ENCODE results near the gene LIPA. TPM values are rescaled to one million over a fixed set of nuclear protein-coding genes. Genes with fewer than 3 reads are reported as not detected.

The LIPA gene
- total RNA-seq, 2 experiments from 2014 or later: 8.9 to 19.4 TPM

GRCh38 chr10:89245802-89246201, 5.8 kb downstream of the LIPA start:
- POLR2A ChIA-PET: no interaction called here
- Histone ChIP-seq H4K20me1 (ENCODE audit: insufficient read depth, low read length) (no peaks in the 10 kb centered on the region), H3K4me2 (ENCODE audit: low read length) (no peak overlapping the region), H3K36me3 (ENCODE audit: insufficient read depth, low read length) (no peaks in the 10 kb centered on the region), H2AFZ (ENCODE audit: low read length) (no peak overlapping the region), H3K4me1 (ENCODE audit: insufficient read depth, low read length, poor library complexity, severe bottlenecking) (peaks cover 21% of the 10 kb centered on the region), H3K9me2 (ENCODE audit: insufficient read depth, low read length) (no peaks in the 10 kb centered on the region), H3K27ac (ENCODE audit: low read depth, low read length, poor library complexity, severe bottlenecking) (no peak overlapping the region), H3K79me2 (ENCODE audit: insufficient read depth, low read depth, low read length) (no peaks in the 10 kb centered on the region), H3K9me3 (ENCODE audit: low read length) (no peaks in the 10 kb centered on the region), H3K4me3 (ENCODE audit: low read depth, low read length, poor library complexity, severe bottlenecking) (no peak overlapping the region)
- BruUV-seq (replicated peaks): no TSS peak
- DNase-seq (ENCODE audit: low spot score): no peak
- TF ChIP-seq CTCF (conservative IDR thresholded peaks at IDR 0.05; ENCODE audit: low read length): peak; percentile 23; the same call in 1 of the 2 replicates
- no peak for TF ChIP-seq EZH2phosphoT487 (IDR thresholded peaks at IDR 0.05; ENCODE audit: borderline replicate concordance, low read depth, low read length)
- intact Hi-C loops (cut with micrococcal nuclease; ENCODE audit: unreplicated experiment): no loop called here
- CTCF ChIA-PET (ENCODE audit: unreplicated experiment): no interaction called here

GRCh38 chr10:89242840-89243568, 8.6 kb downstream of the LIPA start:
- peaks cover 18% of the 10 kb centered on the region for H3K4me1 ChIP-seq (ENCODE audit: insufficient read depth, low read length, poor library complexity, severe bottlenecking)
- POLR2A ChIA-PET: interaction anchor here (0.7 to 1.2 kb wide), 2 partner anchors 11 to 12 kb away, joined by 3 to 4 read pairs; no protein-coding TSS in a partner anchor
- H3K36me3 ChIP-seq (ENCODE audit: insufficient read depth, low read length): no peaks in the 10 kb centered on the region
- DNase-seq (ENCODE audit: low spot score): no peak
- CTCF ChIA-PET (ENCODE audit: unreplicated experiment): no interaction called here
- H3K27ac ChIP-seq (ENCODE audit: low read depth, low read length, poor library complexity, severe bottlenecking): no peak overlapping the region
- no peak overlapping the region for H3K4me2 ChIP-seq (ENCODE audit: low read length)
- H2AFZ ChIP-seq (ENCODE audit: low read length): no peak overlapping the region
- no peaks in the 10 kb centered on the region for H4K20me1 ChIP-seq (ENCODE audit: insufficient read depth, low read length)
- intact Hi-C loops (cut with micrococcal nuclease; ENCODE audit: unreplicated experiment): no loop called here
- H3K9me3 ChIP-seq (ENCODE audit: low read length): no peaks in the 10 kb centered on the region
- no peak overlapping the region for H3K4me3 ChIP-seq (ENCODE audit: low read depth, low read length, poor library complexity, severe bottlenecking)
- H3K79me2 ChIP-seq (ENCODE audit: insufficient read depth, low read depth, low read length): no peaks in the 10 kb centered on the region
- TF ChIP-seq EZH2phosphoT487 (IDR thresholded peaks at IDR 0.05; ENCODE audit: borderline replicate concordance, low read depth, low read length): no peak
- TF ChIP-seq CTCF (conservative IDR thresholded peaks at IDR 0.05; ENCODE audit: low read length): no peak
- BruUV-seq (replicated peaks): no TSS peak
- no peaks in the 10 kb centered on the region for H3K9me2 ChIP-seq (ENCODE audit: insufficient read depth, low read length)

GRCh38 chr10:89242345-89242684, 9.3 kb downstream of the LIPA start:
- TF ChIP-seq EZH2phosphoT487 (IDR thresholded peaks at IDR 0.05; ENCODE audit: borderline replicate concordance, low read depth, low read length) (no peak), CTCF (conservative IDR thresholded peaks at IDR 0.05; ENCODE audit: low read length) (no peak)
- Histone ChIP-seq H4K20me1 (ENCODE audit: insufficient read depth, low read length) (no peaks in the 10 kb centered on the region), H2AFZ (ENCODE audit: low read length) (no peak overlapping the region), H3K4me2 (ENCODE audit: low read length) (no peak overlapping the region), H3K36me3 (ENCODE audit: insufficient read depth, low read length) (no peaks in the 10 kb centered on the region), H3K27ac (ENCODE audit: low read depth, low read length, poor library complexity, severe bottlenecking) (no peak overlapping the region), H3K9me3 (ENCODE audit: low read length) (no peaks in the 10 kb centered on the region), H3K9me2 (ENCODE audit: insufficient read depth, low read length) (no peaks in the 10 kb centered on the region), H3K4me1 (ENCODE audit: insufficient read depth, low read length, poor library complexity, severe bottlenecking) (peaks cover 18% of the 10 kb centered on the region), H3K79me2 (ENCODE audit: insufficient read depth, low read depth, low read length) (no peaks in the 10 kb centered on the region), H3K4me3 (ENCODE audit: low read depth, low read length, poor library complexity, severe bottlenecking) (no peak overlapping the region)
- CTCF ChIA-PET (ENCODE audit: unreplicated experiment): no interaction called here
- no TSS peak for BruUV-seq (replicated peaks)
- no peak for DNase-seq (ENCODE audit: low spot score)
- POLR2A ChIA-PET: no interaction called here
- intact Hi-C loops (cut with micrococcal nuclease; ENCODE audit: unreplicated experiment): no loop called here
